Choroid plexus epithelial cell (primary cell): ENCODE results near the gene KCNMA1.
A peak's percentile ranks its signal among the peaks of the same experiment; 100 is the strongest.

Source experiments
- DNase-seq: peaks from one replicate; pipeline ENCODE4 v3.0.0-alpha.2; 2010; ENCODE audit warnings: low read depth
- H3K4me3 ChIP-seq: 2 replicates; pipeline ENCODE4 v1.5.1; 2011; ENCODE audit warnings: low read depth, mild to moderate bottlenecking, control low read depth, low read length, moderate library complexity
- TF ChIP-seq, protein P1 (sequence below): conservative IDR thresholded peaks from 2 replicates; pipeline ENCODE4 v1.5.1; 2011; ENCODE audit warnings: low read depth, mild to moderate bottlenecking, control low read depth, inconsistent platforms, low read length, moderate library complexity

KCNMA1 gene

DNA sequence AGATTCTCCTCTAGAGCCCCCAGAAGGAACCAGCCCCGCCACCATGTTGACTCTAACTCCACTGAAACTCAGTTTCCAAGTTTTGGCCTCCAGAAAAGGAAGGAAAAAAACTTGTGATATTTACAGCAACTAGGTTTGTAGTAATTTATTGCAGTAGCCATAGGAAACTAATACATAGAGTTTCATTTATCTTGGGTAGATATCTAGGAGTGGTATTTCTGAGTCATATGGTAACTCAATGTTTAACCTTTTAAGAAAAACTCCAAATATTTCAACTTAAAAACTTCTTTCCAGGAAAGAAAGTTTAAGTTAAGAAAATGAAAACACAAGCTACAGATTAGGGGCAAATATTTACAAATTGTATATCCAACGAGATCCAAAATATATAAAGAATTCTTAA, 576.7 kb downstream of the KCNMA1 start:
- no peak overlapping the region for H3K4me3 ChIP-seq
- no peak for DNase-seq
- TF ChIP-seq, protein P1, sequence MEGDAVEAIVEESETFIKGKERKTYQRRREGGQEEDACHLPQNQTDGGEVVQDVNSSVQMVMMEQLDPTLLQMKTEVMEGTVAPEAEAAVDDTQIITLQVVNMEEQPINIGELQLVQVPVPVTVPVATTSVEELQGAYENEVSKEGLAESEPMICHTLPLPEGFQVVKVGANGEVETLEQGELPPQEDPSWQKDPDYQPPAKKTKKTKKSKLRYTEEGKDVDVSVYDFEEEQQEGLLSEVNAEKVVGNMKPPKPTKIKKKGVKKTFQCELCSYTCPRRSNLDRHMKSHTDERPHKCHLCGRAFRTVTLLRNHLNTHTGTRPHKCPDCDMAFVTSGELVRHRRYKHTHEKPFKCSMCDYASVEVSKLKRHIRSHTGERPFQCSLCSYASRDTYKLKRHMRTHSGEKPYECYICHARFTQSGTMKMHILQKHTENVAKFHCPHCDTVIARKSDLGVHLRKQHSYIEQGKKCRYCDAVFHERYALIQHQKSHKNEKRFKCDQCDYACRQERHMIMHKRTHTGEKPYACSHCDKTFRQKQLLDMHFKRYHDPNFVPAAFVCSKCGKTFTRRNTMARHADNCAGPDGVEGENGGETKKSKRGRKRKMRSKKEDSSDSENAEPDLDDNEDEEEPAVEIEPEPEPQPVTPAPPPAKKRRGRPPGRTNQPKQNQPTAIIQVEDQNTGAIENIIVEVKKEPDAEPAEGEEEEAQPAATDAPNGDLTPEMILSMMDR, result no peak

DNA sequence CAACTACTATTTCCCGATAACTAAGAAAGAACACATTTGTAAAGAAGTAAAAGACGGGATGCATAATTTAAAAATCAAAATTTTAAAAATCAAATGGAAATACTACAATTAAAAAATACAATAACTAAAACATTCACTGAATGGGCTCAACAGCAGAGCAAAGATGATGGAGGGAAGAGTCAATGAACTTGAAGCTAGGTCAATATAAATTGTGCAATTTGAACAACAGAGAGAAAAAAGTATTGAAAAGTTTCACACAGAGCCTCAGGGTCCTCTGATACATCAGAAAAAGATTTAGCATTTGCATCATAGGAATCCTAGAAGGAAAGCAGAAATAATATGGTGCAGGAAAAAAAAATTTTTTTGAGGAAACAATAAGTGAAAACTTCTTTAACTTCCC, 581.0 kb downstream of the KCNMA1 start:
- H3K4me3 ChIP-seq, result no peak overlapping the region
- DNase-seq, result no peak
- TF ChIP-seq, protein P1, result no peak

DNA sequence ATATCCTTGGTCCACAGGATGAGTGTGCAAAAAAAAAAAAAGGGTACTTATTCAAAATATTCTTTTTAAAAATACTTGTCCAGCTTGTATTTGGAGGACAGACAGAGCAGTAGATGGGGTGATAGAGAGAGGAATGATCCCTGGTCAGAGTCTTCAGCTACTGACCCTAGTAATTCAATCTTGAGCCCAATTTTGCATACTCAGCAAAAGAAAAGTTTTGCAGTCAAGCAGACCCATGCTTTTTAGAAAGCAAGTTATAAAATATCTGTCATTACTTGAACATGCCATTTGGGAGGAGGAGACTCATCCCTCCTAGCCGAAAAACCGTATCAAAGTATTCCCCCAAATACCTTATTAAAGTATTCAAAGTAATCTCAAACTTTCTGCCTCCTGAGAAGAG, 585.0 kb downstream of the KCNMA1 start:
- TF ChIP-seq, protein P1, result no peak
- H3K4me3 ChIP-seq, result no peak overlapping the region
- DNase-seq, result no peak

DNA sequence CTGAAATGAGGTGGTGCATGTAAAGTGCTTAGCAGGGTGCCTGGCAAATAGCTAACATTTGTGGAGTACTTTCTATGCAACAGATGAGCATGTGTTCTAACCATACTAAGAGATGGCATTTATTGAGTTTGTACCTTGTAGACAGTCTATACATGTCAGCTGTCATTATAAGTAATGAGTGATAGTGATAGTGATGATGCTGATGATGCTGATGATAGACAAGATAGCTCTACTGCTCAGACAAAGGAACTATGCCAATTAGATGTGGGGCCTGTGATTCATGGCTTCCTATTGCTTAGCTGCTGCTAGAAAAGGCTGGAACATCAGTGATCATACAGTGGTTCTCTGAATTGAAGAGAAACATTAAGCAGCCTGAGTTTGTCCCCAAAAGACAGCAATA, 585.8 kb downstream of the KCNMA1 start:
- DNase-seq, result no peak
- H3K4me3 ChIP-seq, result no peak overlapping the region
- TF ChIP-seq, protein P1, result no peak

DNA sequence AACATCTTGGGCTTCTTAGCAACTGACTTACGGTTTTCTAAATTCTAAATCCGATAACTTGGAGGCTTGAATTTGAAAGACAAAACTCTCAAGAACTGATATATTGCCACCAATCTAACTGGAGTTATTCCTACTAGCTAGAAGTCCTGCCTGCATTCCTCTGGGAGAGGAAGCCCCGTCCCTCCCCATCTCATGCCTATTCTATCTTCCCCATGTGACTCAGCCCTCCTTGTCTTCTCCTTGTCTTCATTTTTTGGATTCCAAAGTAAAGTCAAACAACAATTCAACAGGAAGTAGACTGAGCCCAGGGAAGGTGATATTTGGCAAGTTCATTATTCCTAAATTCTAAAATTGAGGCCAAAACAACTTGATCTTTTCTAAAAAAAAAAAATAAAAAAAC, 587.7 kb downstream of the KCNMA1 start:
- H3K4me3 ChIP-seq, result no peak overlapping the region
- TF ChIP-seq, protein P1, result no peak
- peak; percentile 28 for DNase-seq

DNA sequence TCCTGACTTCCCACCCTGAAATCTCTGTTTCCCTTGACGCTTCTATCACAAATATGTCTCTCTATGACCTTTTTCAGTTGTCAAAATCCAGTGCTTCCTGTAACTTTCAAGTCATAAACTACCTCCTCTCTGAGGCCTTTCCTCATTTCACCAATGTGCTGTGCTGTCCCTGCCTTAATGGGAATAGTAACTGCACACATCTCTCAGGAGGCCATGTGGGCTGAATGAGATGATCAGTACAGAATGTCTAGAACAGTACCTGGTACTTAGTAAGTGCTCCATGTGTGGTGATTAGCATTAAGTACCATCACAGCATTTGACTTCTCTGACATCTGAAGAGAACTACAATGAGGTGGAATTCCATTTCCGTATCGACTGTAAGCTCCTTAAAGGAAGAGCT, 588.5 kb downstream of the KCNMA1 start:
- no peak overlapping the region for H3K4me3 ChIP-seq
- TF ChIP-seq, protein P1, result no peak
- DNase-seq, result no peak

DNA sequence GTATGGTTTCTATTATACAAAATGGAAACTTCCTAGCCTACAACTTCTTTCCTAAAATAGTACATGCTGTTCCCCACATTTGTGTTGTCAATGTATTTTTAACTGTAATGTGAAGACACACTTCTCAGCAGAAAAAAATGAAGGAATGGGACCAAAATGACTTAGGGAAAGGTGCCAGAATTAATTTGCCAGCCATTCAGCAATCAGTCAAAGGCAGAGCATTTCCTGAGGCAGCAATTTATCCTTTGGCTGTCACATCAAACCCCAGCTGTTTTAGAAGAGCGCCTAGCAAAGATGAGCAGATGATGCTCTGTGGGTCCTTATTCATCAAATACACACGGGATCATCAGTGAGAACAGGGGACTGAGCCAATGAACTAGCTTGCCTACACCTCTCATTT, 592.5 kb downstream of the KCNMA1 start:
- DNase-seq, result no peak
- H3K4me3 ChIP-seq, result no peak overlapping the region
- TF ChIP-seq, protein P1, result no peak
